ENCODE results near the gene GREB1L.

GREB1L gene

GRCh38 chr18:21391074-21391673, 149.1 kb downstream of the GREB1L start:
- H3K9ac ChIP-seq (ENCODE audit: low read length in 2 of 2): no peak overlapping the region
- no peaks in the 10 kb centered on the region for H3K4me1 ChIP-seq (ENCODE audit: control insufficient read depth, insufficient read depth, low read length)
- H3K36me3 ChIP-seq (ENCODE audit: control insufficient read depth in 2 of 2, insufficient read depth in 2 of 2, low read length in 2 of 2): no peaks in the 10 kb centered on the region
- H3K4me3 ChIP-seq (ENCODE audit: low read length in 2 of 2): no peak overlapping the region
- H3K27me3 ChIP-seq (ENCODE audit: control insufficient read depth in 1 of 2, insufficient read depth in 2 of 2, low read length in 2 of 2): no peaks in the 10 kb centered on the region
- H3K27ac ChIP-seq (ENCODE audit: low read length): no peak overlapping the region
- H3K9me3 ChIP-seq (ENCODE audit: control insufficient read depth in 2 of 2, low read length in 2 of 2): no peaks in the 10 kb centered on the region

GRCh38 chr18:21393986-21394385, 152.0 kb downstream of the GREB1L start:
- H3K27ac ChIP-seq (ENCODE audit: low read length): no peak overlapping the region
- H3K4me3 ChIP-seq (ENCODE audit: low read length in 2 of 2): no peak overlapping the region
- no peak overlapping the region for H3K9ac ChIP-seq (ENCODE audit: low read length in 2 of 2)
- no peaks in the 10 kb centered on the region for H3K36me3 ChIP-seq (ENCODE audit: control insufficient read depth in 2 of 2, insufficient read depth in 2 of 2, low read length in 2 of 2)
- no peaks in the 10 kb centered on the region for H3K9me3 ChIP-seq (ENCODE audit: control insufficient read depth in 2 of 2, low read length in 2 of 2)
- no peaks in the 10 kb centered on the region for H3K4me1 ChIP-seq (ENCODE audit: control insufficient read depth, insufficient read depth, low read length)
- no peaks in the 10 kb centered on the region for H3K27me3 ChIP-seq (ENCODE audit: control insufficient read depth in 1 of 2, insufficient read depth in 2 of 2, low read length in 2 of 2)

- Histone ChIP-seq H3K4me1 (ENCODE audit: control insufficient read depth, insufficient read depth, low read length) (no peaks in the 10 kb centered on the region), H3K9me3 (ENCODE audit: control insufficient read depth in 2 of 2, low read length in 2 of 2) (no peaks in the 10 kb centered on the region), H3K27ac (ENCODE audit: low read length) (no peak overlapping the region), H3K27me3 (ENCODE audit: control insufficient read depth in 1 of 2, insufficient read depth in 2 of 2, low read length in 2 of 2) (no peaks in the 10 kb centered on the region), H3K9ac (ENCODE audit: low read length in 2 of 2) (no peak overlapping the region), H3K36me3 (ENCODE audit: control insufficient read depth in 2 of 2, insufficient read depth in 2 of 2, low read length in 2 of 2) (no peaks in the 10 kb centered on the region), H3K4me3 (ENCODE audit: low read length in 2 of 2) (no peak overlapping the region)
Measured at GRCh38 chr18:21398121-21398520, 156.1 kb downstream of the GREB1L start.

GRCh38 chr18:21402272-21402671, 160.2 kb downstream of the GREB1L start:
- Histone ChIP-seq H3K9me3 (ENCODE audit: control insufficient read depth in 2 of 2, low read length in 2 of 2) (no peaks in the 10 kb centered on the region), H3K27me3 (ENCODE audit: control insufficient read depth in 1 of 2, insufficient read depth in 2 of 2, low read length in 2 of 2) (no peaks in the 10 kb centered on the region), H3K4me3 (ENCODE audit: low read length in 2 of 2) (no peak overlapping the region), H3K4me1 (ENCODE audit: control insufficient read depth, insufficient read depth, low read length) (no peaks in the 10 kb centered on the region), H3K36me3 (ENCODE audit: control insufficient read depth in 2 of 2, insufficient read depth in 2 of 2, low read length in 2 of 2) (no peaks in the 10 kb centered on the region), H3K9ac (ENCODE audit: low read length in 2 of 2) (no peak overlapping the region), H3K27ac (ENCODE audit: low read length) (no peak overlapping the region)

GRCh38 chr18:21404426-21404825, 162.4 kb downstream of the GREB1L start:
- no peaks in the 10 kb centered on the region for H3K27me3 ChIP-seq (ENCODE audit: control insufficient read depth in 1 of 2, insufficient read depth in 2 of 2, low read length in 2 of 2)
- H3K9me3 ChIP-seq (ENCODE audit: control insufficient read depth in 2 of 2, low read length in 2 of 2): no peaks in the 10 kb centered on the region
- H3K4me3 ChIP-seq (ENCODE audit: low read length in 2 of 2): no peak overlapping the region
- no peaks in the 10 kb centered on the region for H3K36me3 ChIP-seq (ENCODE audit: control insufficient read depth in 2 of 2, insufficient read depth in 2 of 2, low read length in 2 of 2)
- no peak overlapping the region for H3K27ac ChIP-seq (ENCODE audit: low read length)
- H3K9ac ChIP-seq (ENCODE audit: low read length in 2 of 2): no peak overlapping the region
- no peaks in the 10 kb centered on the region for H3K4me1 ChIP-seq (ENCODE audit: control insufficient read depth, insufficient read depth, low read length)

- Histone ChIP-seq H3K36me3 (ENCODE audit: control insufficient read depth in 2 of 2, insufficient read depth in 2 of 2, low read length in 2 of 2) (no peaks in the 10 kb centered on the region), H3K4me3 (ENCODE audit: low read length in 2 of 2) (no peak overlapping the region), H3K27me3 (ENCODE audit: control insufficient read depth in 1 of 2, insufficient read depth in 2 of 2, low read length in 2 of 2) (no peaks in the 10 kb centered on the region), H3K27ac (ENCODE audit: low read length) (no peak overlapping the region), H3K9ac (ENCODE audit: low read length in 2 of 2) (no peak overlapping the region), H3K9me3 (ENCODE audit: control insufficient read depth in 2 of 2, low read length in 2 of 2) (no peaks in the 10 kb centered on the region), H3K4me1 (ENCODE audit: control insufficient read depth, insufficient read depth, low read length) (no peaks in the 10 kb centered on the region)
Measured at GRCh38 chr18:21406116-21406515, 164.1 kb downstream of the GREB1L start.

GRCh38 chr18:21408681-21409080, 166.6 kb downstream of the GREB1L start:
- Histone ChIP-seq H3K9me3 (ENCODE audit: control insufficient read depth in 2 of 2, low read length in 2 of 2) (no peaks in the 10 kb centered on the region), H3K4me1 (ENCODE audit: control insufficient read depth, insufficient read depth, low read length) (no peaks in the 10 kb centered on the region), H3K36me3 (ENCODE audit: control insufficient read depth in 2 of 2, insufficient read depth in 2 of 2, low read length in 2 of 2) (no peaks in the 10 kb centered on the region), H3K27me3 (ENCODE audit: control insufficient read depth in 1 of 2, insufficient read depth in 2 of 2, low read length in 2 of 2) (no peaks in the 10 kb centered on the region), H3K9ac (ENCODE audit: low read length in 2 of 2) (no peak overlapping the region), H3K27ac (ENCODE audit: low read length) (no peak overlapping the region), H3K4me3 (ENCODE audit: low read length in 2 of 2) (no peak overlapping the region)

GRCh38 chr18:21433436-21433835, 191.4 kb downstream of the GREB1L start:
- Histone ChIP-seq H3K4me1 (ENCODE audit: control insufficient read depth, insufficient read depth, low read length) (no peaks in the 10 kb centered on the region), H3K36me3 (ENCODE audit: control insufficient read depth in 2 of 2, insufficient read depth in 2 of 2, low read length in 2 of 2) (no peaks in the 10 kb centered on the region), H3K4me3 (ENCODE audit: low read length in 2 of 2) (no peak overlapping the region)

GRCh38 chr18:21439431-21439846, 197.4 kb downstream of the GREB1L start:
- no peak overlapping the region for H3K27ac ChIP-seq (ENCODE audit: low read length)
- H3K4me3 ChIP-seq (ENCODE audit: low read length in 2 of 2): no peak overlapping the region
- H3K27me3 ChIP-seq (ENCODE audit: control insufficient read depth in 1 of 2, insufficient read depth in 2 of 2, low read length in 2 of 2): no peaks in the 10 kb centered on the region
- H3K9ac ChIP-seq (ENCODE audit: low read length in 2 of 2): no peak overlapping the region
- no peaks in the 10 kb centered on the region for H3K4me1 ChIP-seq (ENCODE audit: control insufficient read depth, insufficient read depth, low read length)
- H3K36me3 ChIP-seq (ENCODE audit: control insufficient read depth in 2 of 2, insufficient read depth in 2 of 2, low read length in 2 of 2): no peaks in the 10 kb centered on the region
- H3K9me3 ChIP-seq (ENCODE audit: control insufficient read depth in 2 of 2, low read length in 2 of 2): no peaks in the 10 kb centered on the region

More at GRCh38 chr18:21433436-21433835, 191.4 kb downstream of the GREB1L start:
- no peaks in the 10 kb centered on the region for H3K9me3 ChIP-seq (ENCODE audit: control insufficient read depth in 2 of 2, low read length in 2 of 2)
- H3K9ac ChIP-seq (ENCODE audit: low read length in 2 of 2): no peak overlapping the region
- H3K27ac ChIP-seq (ENCODE audit: low read length): no peak overlapping the region
- H3K27me3 ChIP-seq (ENCODE audit: control insufficient read depth in 1 of 2, insufficient read depth in 2 of 2, low read length in 2 of 2): no peaks in the 10 kb centered on the region

GRCh38 chr18:21441670-21442069, 199.6 kb downstream of the GREB1L start:
- no peak overlapping the region for H3K4me3 ChIP-seq (ENCODE audit: low read length in 2 of 2)
- no peak overlapping the region for H3K9ac ChIP-seq (ENCODE audit: low read length in 2 of 2)
- no peaks in the 10 kb centered on the region for H3K4me1 ChIP-seq (ENCODE audit: control insufficient read depth, insufficient read depth, low read length)
- H3K27ac ChIP-seq (ENCODE audit: low read length): no peak overlapping the region
- no peaks in the 10 kb centered on the region for H3K27me3 ChIP-seq (ENCODE audit: control insufficient read depth in 1 of 2, insufficient read depth in 2 of 2, low read length in 2 of 2)
- H3K36me3 ChIP-seq (ENCODE audit: control insufficient read depth in 2 of 2, insufficient read depth in 2 of 2, low read length in 2 of 2): no peaks in the 10 kb centered on the region
- H3K9me3 ChIP-seq (ENCODE audit: control insufficient read depth in 2 of 2, low read length in 2 of 2): no peaks in the 10 kb centered on the region

GRCh38 chr18:21443776-21444464, 201.9 kb downstream of the GREB1L start:
- H3K27me3 ChIP-seq (ENCODE audit: control insufficient read depth in 1 of 2, insufficient read depth in 2 of 2, low read length in 2 of 2): no peaks in the 10 kb centered on the region
- H3K9me3 ChIP-seq (ENCODE audit: control insufficient read depth in 2 of 2, low read length in 2 of 2): no peaks in the 10 kb centered on the region
- no peak overlapping the region for H3K9ac ChIP-seq (ENCODE audit: low read length in 2 of 2)
- no peak overlapping the region for H3K27ac ChIP-seq (ENCODE audit: low read length)
- no peaks in the 10 kb centered on the region for H3K4me1 ChIP-seq (ENCODE audit: control insufficient read depth, insufficient read depth, low read length)
- H3K4me3 ChIP-seq (ENCODE audit: low read length in 2 of 2): no peak overlapping the region
- no peaks in the 10 kb centered on the region for H3K36me3 ChIP-seq (ENCODE audit: control insufficient read depth in 2 of 2, insufficient read depth in 2 of 2, low read length in 2 of 2)
